Body of pancreas (tissue), 4 donors: ENCODE results near the gene BDNF.

Experiments
- POLR2A ChIP-seq, 3 donors: fragments of 450-650 bp; IDR thresholded peaks; one replicate each; pipeline ENCODE4 v1.6.1; 2016; ENCODE audit warnings: antibody characterized with exemption in 3 of 3, mild to moderate bottlenecking in 2 of 3
- TF ChIP-seq, protein P1 (sequence below), 7 experiments: fragments of 450-650 bp in 4 of 7; fragments of 200-600 bp in 3 of 7; sonication (generic) in 3 of 7; IDR thresholded peaks; one replicate each; pipeline ENCODE4 v1.5.1; 2016 to 2019; ENCODE audit warnings: antibody characterized with exemption in 7 of 7

GRCh38 chr11:27646051-27646818 lies 54.0 kb downstream of the BDNF start:
- TF ChIP-seq POLR2A (IDR thresholded peaks at IDR 0.05), result no peak
- TF ChIP-seq, protein P1, sequence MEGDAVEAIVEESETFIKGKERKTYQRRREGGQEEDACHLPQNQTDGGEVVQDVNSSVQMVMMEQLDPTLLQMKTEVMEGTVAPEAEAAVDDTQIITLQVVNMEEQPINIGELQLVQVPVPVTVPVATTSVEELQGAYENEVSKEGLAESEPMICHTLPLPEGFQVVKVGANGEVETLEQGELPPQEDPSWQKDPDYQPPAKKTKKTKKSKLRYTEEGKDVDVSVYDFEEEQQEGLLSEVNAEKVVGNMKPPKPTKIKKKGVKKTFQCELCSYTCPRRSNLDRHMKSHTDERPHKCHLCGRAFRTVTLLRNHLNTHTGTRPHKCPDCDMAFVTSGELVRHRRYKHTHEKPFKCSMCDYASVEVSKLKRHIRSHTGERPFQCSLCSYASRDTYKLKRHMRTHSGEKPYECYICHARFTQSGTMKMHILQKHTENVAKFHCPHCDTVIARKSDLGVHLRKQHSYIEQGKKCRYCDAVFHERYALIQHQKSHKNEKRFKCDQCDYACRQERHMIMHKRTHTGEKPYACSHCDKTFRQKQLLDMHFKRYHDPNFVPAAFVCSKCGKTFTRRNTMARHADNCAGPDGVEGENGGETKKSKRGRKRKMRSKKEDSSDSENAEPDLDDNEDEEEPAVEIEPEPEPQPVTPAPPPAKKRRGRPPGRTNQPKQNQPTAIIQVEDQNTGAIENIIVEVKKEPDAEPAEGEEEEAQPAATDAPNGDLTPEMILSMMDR (IDR thresholded peaks at IDR 0.05), result no peak
